ENCODE data around the gene TIMM17A.

TIMM17A gene

DNA sequence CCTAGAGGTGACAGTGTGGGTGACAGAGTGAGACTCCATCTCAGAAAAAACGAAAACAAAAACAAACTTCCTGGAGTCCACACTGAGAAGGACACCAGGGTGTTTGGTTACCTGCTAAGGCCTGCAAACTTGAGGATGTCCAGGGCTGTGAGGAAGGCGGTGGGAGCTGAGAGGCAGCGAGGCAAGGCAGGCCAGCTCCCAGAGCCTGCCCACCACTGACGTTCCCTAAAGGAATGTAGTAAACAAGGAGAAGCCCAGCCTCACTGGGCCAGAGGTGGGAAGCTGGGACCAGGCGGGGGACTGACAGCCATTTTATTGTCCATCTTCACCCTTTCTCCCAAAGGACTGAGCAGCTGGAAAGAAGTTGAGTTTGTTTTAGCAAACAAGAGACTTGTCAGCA is 42.5 kb upstream of the TIMM17A start (continued):
- TF ChIP-seq, protein P1, sequence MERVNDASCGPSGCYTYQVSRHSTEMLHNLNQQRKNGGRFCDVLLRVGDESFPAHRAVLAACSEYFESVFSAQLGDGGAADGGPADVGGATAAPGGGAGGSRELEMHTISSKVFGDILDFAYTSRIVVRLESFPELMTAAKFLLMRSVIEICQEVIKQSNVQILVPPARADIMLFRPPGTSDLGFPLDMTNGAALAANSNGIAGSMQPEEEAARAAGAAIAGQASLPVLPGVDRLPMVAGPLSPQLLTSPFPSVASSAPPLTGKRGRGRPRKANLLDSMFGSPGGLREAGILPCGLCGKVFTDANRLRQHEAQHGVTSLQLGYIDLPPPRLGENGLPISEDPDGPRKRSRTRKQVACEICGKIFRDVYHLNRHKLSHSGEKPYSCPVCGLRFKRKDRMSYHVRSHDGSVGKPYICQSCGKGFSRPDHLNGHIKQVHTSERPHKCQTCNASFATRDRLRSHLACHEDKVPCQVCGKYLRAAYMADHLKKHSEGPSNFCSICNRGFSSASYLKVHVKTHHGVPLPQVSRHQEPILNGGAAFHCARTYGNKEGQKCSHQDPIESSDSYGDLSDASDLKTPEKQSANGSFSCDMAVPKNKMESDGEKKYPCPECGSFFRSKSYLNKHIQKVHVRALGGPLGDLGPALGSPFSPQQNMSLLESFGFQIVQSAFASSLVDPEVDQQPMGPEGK (CRISPR knock-in tag; IDR thresholded peaks at IDR 0.05; ENCODE audit: borderline replicate concordance): no peak
- TF ChIP-seq CSDC2 (CRISPR knock-in tag; IDR thresholded peaks at IDR 0.05) (no peak), RARB (CRISPR knock-in tag; IDR thresholded peaks at IDR 0.05) (no peak), ZC3H10 (CRISPR knock-in tag; IDR thresholded peaks at IDR 0.05) (no peak), ZNF70 (CRISPR knock-in tag; IDR thresholded peaks at IDR 0.05) (no peak), CSRNP3 (CRISPR knock-in tag; IDR thresholded peaks at IDR 0.05) (no peak), SNAI2 (CRISPR knock-in tag; IDR thresholded peaks at IDR 0.05) (no peak), OSR1 (CRISPR knock-in tag; IDR thresholded peaks at IDR 0.05) (no peak), ARNTL (CRISPR knock-in tag; IDR thresholded peaks at IDR 0.05; ENCODE audit: borderline replicate concordance, low read depth) (no peak)

DNA sequence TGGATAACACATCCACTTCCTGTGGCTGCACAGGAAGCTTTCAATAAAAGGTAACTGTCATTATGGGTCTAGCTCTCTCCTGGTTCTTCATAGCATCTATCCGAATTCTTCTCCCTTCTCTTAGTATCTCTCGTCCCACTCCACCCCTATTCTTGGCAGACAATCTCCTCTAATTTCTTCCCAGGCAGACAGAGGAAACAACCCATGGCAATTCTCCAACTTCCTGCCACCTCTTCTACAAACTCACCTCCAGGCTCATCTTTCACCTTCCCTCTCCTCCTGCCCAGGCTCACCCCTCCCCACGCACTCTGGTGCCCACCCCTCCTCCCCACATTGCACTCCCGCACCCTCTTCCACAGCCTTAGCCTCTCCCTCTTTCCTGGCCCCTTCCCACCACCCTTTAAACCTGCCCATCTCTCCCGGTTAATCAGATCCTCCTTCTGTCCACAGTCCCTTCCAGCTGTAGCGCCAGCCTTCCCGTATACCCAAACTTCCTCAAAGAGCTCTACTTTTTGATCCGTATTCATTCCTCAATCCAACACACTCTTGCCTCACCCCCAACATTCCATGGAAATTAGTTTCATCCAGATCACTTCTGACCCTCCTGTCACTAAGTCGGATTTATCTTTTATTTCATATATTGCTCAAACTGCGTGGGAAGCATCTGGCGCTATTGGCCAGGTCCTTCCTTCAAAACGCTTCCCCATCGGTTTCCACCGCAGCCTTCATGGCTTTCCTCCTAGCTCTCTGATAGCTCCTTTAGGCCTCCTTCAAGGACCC is 40.7 kb upstream of the TIMM17A start:
- no peak for ATAC-seq
- TF ChIP-seq, protein P2, sequence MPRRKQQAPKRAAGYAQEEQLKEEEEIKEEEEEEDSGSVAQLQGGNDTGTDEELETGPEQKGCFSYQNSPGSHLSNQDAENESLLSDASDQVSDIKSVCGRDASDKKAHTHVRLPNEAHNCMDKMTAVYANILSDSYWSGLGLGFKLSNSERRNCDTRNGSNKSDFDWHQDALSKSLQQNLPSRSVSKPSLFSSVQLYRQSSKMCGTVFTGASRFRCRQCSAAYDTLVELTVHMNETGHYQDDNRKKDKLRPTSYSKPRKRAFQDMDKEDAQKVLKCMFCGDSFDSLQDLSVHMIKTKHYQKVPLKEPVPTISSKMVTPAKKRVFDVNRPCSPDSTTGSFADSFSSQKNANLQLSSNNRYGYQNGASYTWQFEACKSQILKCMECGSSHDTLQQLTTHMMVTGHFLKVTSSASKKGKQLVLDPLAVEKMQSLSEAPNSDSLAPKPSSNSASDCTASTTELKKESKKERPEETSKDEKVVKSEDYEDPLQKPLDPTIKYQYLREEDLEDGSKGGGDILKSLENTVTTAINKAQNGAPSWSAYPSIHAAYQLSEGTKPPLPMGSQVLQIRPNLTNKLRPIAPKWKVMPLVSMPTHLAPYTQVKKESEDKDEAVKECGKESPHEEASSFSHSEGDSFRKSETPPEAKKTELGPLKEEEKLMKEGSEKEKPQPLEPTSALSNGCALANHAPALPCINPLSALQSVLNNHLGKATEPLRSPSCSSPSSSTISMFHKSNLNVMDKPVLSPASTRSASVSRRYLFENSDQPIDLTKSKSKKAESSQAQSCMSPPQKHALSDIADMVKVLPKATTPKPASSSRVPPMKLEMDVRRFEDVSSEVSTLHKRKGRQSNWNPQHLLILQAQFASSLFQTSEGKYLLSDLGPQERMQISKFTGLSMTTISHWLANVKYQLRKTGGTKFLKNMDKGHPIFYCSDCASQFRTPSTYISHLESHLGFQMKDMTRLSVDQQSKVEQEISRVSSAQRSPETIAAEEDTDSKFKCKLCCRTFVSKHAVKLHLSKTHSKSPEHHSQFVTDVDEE (CRISPR knock-in tag; IDR thresholded peaks at IDR 0.05): no peak
- TF ChIP-seq ZC3H10 (CRISPR knock-in tag; IDR thresholded peaks at IDR 0.05): no peak
- TF ChIP-seq, protein P3, sequence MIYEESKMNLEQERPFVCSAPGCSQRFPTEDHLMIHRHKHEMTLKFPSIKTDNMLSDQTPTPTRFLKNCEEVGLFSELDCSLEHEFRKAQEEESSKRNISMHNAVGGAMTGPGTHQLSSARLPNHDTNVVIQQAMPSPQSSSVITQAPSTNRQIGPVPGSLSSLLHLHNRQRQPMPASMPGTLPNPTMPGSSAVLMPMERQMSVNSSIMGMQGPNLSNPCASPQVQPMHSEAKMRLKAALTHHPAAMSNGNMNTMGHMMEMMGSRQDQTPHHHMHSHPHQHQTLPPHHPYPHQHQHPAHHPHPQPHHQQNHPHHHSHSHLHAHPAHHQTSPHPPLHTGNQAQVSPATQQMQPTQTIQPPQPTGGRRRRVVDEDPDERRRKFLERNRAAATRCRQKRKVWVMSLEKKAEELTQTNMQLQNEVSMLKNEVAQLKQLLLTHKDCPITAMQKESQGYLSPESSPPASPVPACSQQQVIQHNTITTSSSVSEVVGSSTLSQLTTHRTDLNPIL (CRISPR knock-in tag; IDR thresholded peaks at IDR 0.05; ENCODE audit: low read depth): no peak
- no peak for TF ChIP-seq ZFP3 (CRISPR knock-in tag; IDR thresholded peaks at IDR 0.05)
- TF ChIP-seq TOX (CRISPR knock-in tag; IDR thresholded peaks at IDR 0.05; ENCODE audit: borderline replicate concordance): no peak
- no peak for TF ChIP-seq GLIS3 (CRISPR knock-in tag; IDR thresholded peaks at IDR 0.05)
- TF ChIP-seq ZNF70 (CRISPR knock-in tag; IDR thresholded peaks at IDR 0.05): no peak
- no peak for TF ChIP-seq ARNTL (CRISPR knock-in tag; IDR thresholded peaks at IDR 0.05; ENCODE audit: borderline replicate concordance, low read depth)
- no peak for TF ChIP-seq CSDC2 (CRISPR knock-in tag; IDR thresholded peaks at IDR 0.05)
- no peak for TF ChIP-seq ZFP30 (CRISPR knock-in tag; IDR thresholded peaks at IDR 0.05)
- no peak for TF ChIP-seq ZNF565 (CRISPR knock-in tag; conservative IDR thresholded peaks at IDR 0.05; ENCODE audit: low read depth)
- no peak for TF ChIP-seq BACH2 (CRISPR knock-in tag; IDR thresholded peaks at IDR 0.05; ENCODE audit: borderline replicate concordance)
- no peak for TF ChIP-seq ESRRG (CRISPR knock-in tag; IDR thresholded peaks at IDR 0.05)
- no peak for TF ChIP-seq SNAI2 (CRISPR knock-in tag; IDR thresholded peaks at IDR 0.05)
- TF ChIP-seq OSR1 (CRISPR knock-in tag; IDR thresholded peaks at IDR 0.05): no peak
- no peak for TF ChIP-seq TCF4 (CRISPR knock-in tag; IDR thresholded peaks at IDR 0.05; ENCODE audit: borderline replicate concordance)
- no peak for TF ChIP-seq ISL1 (CRISPR knock-in tag; IDR thresholded peaks at IDR 0.05)
- no peak for TF ChIP-seq RARB (CRISPR knock-in tag; IDR thresholded peaks at IDR 0.05)
- TF ChIP-seq, protein P1 (CRISPR knock-in tag; IDR thresholded peaks at IDR 0.05; ENCODE audit: borderline replicate concordance): no peak

All from SK-N-SH treated with all-trans-retinoic acid at 6 μM for 48 hours (cell line).